ENCODE data around the gene PEAK1. TPM values are rescaled to one million over a fixed set of nuclear protein-coding genes. Genes with fewer than 3 reads are reported as not detected.
A peak's percentile ranks its signal among the peaks of the same experiment; 100 is the strongest.

PEAK1 gene
- total and polyA plus RNA-seq, 7 experiments from 2014 or later, result 1.2 to 31.0 (median 12.7) TPM

DNA sequence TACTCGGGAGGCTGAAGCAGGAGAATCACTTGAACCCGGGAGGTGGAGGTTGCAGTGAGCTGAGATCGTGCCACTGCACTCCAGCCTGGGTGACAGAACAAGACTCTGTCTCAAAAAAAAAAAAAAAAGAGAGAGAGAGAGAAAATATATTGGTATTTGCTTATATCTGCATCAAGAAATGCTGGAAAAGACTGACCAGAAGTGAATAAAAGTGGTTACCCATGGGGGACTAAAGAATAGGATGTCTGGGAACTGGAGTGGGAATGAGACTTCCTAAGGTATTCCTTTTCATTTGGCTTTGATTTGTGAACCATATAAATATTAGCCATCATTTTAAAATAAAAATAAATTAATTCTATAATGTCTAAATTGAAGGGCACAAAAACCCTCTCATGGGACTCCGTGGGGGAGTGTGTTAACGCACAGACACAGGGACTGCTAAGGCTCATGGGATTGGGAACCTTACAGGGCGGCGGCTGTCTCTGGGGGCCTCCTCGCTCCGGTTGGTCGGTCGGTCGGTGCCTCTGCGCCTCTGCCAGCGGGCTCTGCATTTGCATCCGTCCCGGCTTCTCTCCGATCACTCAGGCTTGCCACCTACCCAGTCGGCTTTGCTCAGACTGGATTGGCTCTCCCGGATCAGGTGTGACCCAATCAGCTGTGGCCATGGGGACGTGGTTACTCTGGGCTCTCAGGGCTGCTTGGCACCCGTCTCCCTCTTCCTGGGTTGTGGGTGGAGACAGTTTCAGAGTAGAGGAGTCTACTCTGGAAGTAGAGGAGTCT is 336.3 kb downstream of the PEAK1 start:
- Histone ChIP-seq H3K36me3 (ENCODE audit: control insufficient read depth in 2 of 3, insufficient read depth in 3 of 3, low read length in 3 of 3) (no peaks in the 10 kb centered on the region), H3K4me1 (ENCODE audit: control insufficient read depth in 2 of 2, insufficient read depth in 2 of 2, low read length in 2 of 2) (peaks cover 0 to 5% of the 10 kb centered on the region in 2 donors), H3K27ac (ENCODE audit: low read depth, low read length) (no peak overlapping the region), H3K27me3 (ENCODE audit: control insufficient read depth in 2 of 2, insufficient read depth in 2 of 2, low read length in 2 of 2) (no peaks in the 10 kb centered on the region), H3K4me3 (ENCODE audit: low read length) (no peak overlapping the region), H3K9me3 (ENCODE audit: control insufficient read depth in 2 of 3, low read length in 3 of 3) (no peaks in the 10 kb centered on the region)
- ChIA-PET POLR2A (interaction anchor here (1.6 kb wide), 1 partner anchor 12 kb away, joined by 4 read pairs; the partner anchor contains the start of gene TSPAN3), CTCF (no interaction called here)
- Mint-ChIP-seq H3K4me3 (peak overlapping the region; percentile 63 to 91 (median 76)), H3K27ac (peak overlapping the region in 6 of 9 donors; percentile 52 to 91 (median 67)), H3K4me1 (peaks cover 4 to 20% (median 15%) of the 10 kb centered on the region in 7 donors), H3K36me3 (no peaks in the 10 kb centered on the region), H3K9me3 (peaks cover 0 to 2% (median 0%) of the 10 kb centered on the region in 11 donors), H3K27me3 (peaks cover 0 to 10% (median 0%) of the 10 kb centered on the region in 5 donors)
- intact Hi-C loops (cut with micrococcal nuclease), result no loop called here
- peak; percentile 93 for ATAC-seq
- peak; percentile 22 to 63 (median 50) for DNase-seq

DNA sequence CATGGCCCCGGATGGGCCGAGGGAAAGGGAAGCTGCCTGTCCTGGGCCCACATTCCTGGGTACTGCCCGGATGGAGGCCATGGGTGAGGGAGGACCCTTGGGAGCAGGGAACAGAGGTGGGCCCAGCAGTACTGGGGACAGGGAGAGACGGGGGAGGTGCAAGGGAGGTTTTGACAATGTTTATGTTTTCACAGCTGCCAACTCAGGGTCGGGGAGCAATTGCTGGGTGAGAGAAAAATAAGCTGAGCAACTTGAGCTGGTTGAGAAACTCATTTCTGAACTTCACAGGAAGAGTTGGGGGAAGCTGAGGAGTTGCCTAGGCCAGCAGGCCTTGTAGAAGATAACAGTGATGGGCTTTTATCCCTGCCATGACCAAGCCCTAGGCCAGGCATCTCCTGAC is 337.9 kb downstream of the PEAK1 start:
- no peaks in the 10 kb centered on the region for H3K9me3 ChIP-seq (ENCODE audit: control insufficient read depth in 2 of 3, low read length in 3 of 3)
- H3K27me3 ChIP-seq (ENCODE audit: control insufficient read depth in 2 of 2, insufficient read depth in 2 of 2, low read length in 2 of 2), result no peaks in the 10 kb centered on the region
- ChIA-PET CTCF (no interaction called here), POLR2A (interaction anchor here (1.0 to 1.6 kb wide), 2 partner anchors 11 to 103 kb away, joined by 3 to 4 read pairs; partner anchors contain the start of gene TSPAN3)
- Mint-ChIP-seq H3K27ac (no peak overlapping the region), H3K27me3 (peaks cover 0 to 8% (median 0%) of the 10 kb centered on the region in 5 donors), H3K4me3 (no peak overlapping the region), H3K36me3 (no peaks in the 10 kb centered on the region), H3K4me1 (peaks cover 4 to 20% (median 15%) of the 10 kb centered on the region in 7 donors), H3K9me3 (peaks cover 0 to 2% (median 0%) of the 10 kb centered on the region in 11 donors)
- peaks cover 0 to 5% of the 10 kb centered on the region in 2 donors for H3K4me1 ChIP-seq (ENCODE audit: control insufficient read depth in 2 of 2, insufficient read depth in 2 of 2, low read length in 2 of 2)
- ATAC-seq (no peak), DNase-seq (no peak)
- no peak overlapping the region for H3K27ac ChIP-seq (ENCODE audit: low read depth, low read length)
- no peak overlapping the region for H3K4me3 ChIP-seq (ENCODE audit: low read length)
- intact Hi-C loops (cut with micrococcal nuclease), result no loop called here
- no peaks in the 10 kb centered on the region for H3K36me3 ChIP-seq (ENCODE audit: control insufficient read depth in 2 of 3, insufficient read depth in 3 of 3, low read length in 3 of 3)

DNA sequence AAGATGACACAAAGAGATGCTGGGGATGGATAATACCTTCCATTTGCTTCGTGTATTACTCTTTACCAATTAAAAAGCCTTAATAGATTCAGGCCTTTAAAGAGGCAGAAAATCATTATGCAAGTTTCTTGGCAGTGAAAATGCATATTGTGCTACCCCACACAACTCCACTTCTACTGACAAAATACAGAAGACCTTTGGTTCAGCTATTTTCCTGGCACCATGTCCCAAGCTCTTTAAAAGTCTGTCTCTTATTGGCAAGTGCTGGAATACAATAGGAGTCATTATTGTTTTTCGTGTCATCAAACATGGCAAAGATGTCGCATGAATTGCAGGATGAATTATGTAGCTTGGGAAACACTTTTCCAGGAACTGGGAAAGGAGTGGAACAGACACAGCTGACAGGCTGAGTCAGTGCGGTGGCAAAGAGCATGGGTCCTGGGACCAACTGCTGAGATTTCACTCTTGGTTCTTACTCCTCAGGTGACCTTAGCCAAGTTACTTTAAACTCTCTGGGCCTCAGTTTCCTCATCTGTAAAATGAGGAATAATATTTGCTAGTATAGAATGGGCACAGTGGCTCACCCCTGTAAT is 343.5 kb downstream of the PEAK1 start:
- DNase-seq, result no peak
- no peak overlapping the region for H3K27ac ChIP-seq (ENCODE audit: low read depth, low read length)
- H3K27ac Mint-ChIP-seq, result no peak overlapping the region
- H3K4me3 ChIP-seq (ENCODE audit: low read length), result no peak overlapping the region
- peaks cover under 1 to 3% of the 10 kb centered on the region in 2 donors for H3K4me1 ChIP-seq (ENCODE audit: control insufficient read depth in 2 of 2, insufficient read depth in 2 of 2, low read length in 2 of 2)
- H3K27me3 ChIP-seq (ENCODE audit: control insufficient read depth in 2 of 2, insufficient read depth in 2 of 2, low read length in 2 of 2), result peaks cover 0 to 2% of the 10 kb centered on the region in 2 donors
- H3K4me1 Mint-ChIP-seq, result peaks cover 0 to 9% (median 8%) of the 10 kb centered on the region in 7 donors
- H3K36me3 ChIP-seq (ENCODE audit: control insufficient read depth in 2 of 3, insufficient read depth in 3 of 3, low read length in 3 of 3), result no peaks in the 10 kb centered on the region
- peaks cover 0 to 15% (median 0%) of the 10 kb centered on the region in 5 donors for H3K27me3 Mint-ChIP-seq
- POLR2A ChIA-PET, result interaction anchor here (1.5 kb wide), 1 partner anchor 10 kb away, joined by 3 read pairs; no protein-coding TSS in a partner anchor
- CTCF ChIA-PET, result no interaction called here
- peaks cover 0 to 1% (median 0%) of the 10 kb centered on the region in 11 donors for H3K9me3 Mint-ChIP-seq
- intact Hi-C loops (cut with micrococcal nuclease), result no loop called here
- H3K36me3 Mint-ChIP-seq, result no peaks in the 10 kb centered on the region
- ATAC-seq, result no peak
- no peak overlapping the region for H3K4me3 Mint-ChIP-seq
- no peaks in the 10 kb centered on the region for H3K9me3 ChIP-seq (ENCODE audit: control insufficient read depth in 2 of 3, low read length in 3 of 3)

DNA sequence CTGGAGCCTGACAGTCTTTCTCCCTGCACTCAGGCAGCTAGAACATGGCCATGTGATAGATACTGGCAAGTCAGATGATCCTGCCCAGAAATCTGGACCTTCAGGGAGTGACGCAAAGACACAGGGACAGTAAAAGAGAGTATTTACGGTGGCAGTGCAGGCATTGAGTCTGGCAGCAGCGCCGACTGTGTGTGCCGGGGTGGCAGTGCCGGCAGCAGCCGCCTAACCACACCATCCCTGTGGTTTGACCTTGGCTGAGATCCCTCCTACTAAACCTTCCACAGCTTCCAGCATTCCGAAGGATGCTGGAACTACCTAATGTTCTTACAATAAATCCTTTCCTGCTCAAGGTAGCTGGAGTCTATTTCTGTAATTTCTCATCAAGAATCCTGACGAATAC is 344.4 kb downstream of the PEAK1 start:
- POLR2A ChIA-PET, result no interaction called here
- DNase-seq, result no peak
- intact Hi-C loops (cut with micrococcal nuclease), result no loop called here
- H3K4me3 Mint-ChIP-seq, result no peak overlapping the region
- no peaks in the 10 kb centered on the region for H3K36me3 ChIP-seq (ENCODE audit: control insufficient read depth in 2 of 3, insufficient read depth in 3 of 3, low read length in 3 of 3)
- peaks cover 0 to 15% (median 0%) of the 10 kb centered on the region in 5 donors for H3K27me3 Mint-ChIP-seq
- H3K4me1 ChIP-seq (ENCODE audit: control insufficient read depth in 2 of 2, insufficient read depth in 2 of 2, low read length in 2 of 2), result peaks cover 5 to 7% of the 10 kb centered on the region in 2 donors
- H3K27me3 ChIP-seq (ENCODE audit: control insufficient read depth in 2 of 2, insufficient read depth in 2 of 2, low read length in 2 of 2), result peaks cover 0 to 2% of the 10 kb centered on the region in 2 donors
- peaks cover 0 to 14% (median 13%) of the 10 kb centered on the region in 7 donors for H3K4me1 Mint-ChIP-seq
- no peak overlapping the region for H3K27ac Mint-ChIP-seq
- H3K36me3 Mint-ChIP-seq, result no peaks in the 10 kb centered on the region
- no peaks in the 10 kb centered on the region for H3K9me3 Mint-ChIP-seq
- H3K4me3 ChIP-seq (ENCODE audit: low read length), result no peak overlapping the region
- no peak for ATAC-seq
- H3K9me3 ChIP-seq (ENCODE audit: control insufficient read depth in 2 of 3, low read length in 3 of 3), result no peaks in the 10 kb centered on the region
- no peak overlapping the region for H3K27ac ChIP-seq (ENCODE audit: low read depth, low read length)
- CTCF ChIA-PET, result no interaction called here

DNA sequence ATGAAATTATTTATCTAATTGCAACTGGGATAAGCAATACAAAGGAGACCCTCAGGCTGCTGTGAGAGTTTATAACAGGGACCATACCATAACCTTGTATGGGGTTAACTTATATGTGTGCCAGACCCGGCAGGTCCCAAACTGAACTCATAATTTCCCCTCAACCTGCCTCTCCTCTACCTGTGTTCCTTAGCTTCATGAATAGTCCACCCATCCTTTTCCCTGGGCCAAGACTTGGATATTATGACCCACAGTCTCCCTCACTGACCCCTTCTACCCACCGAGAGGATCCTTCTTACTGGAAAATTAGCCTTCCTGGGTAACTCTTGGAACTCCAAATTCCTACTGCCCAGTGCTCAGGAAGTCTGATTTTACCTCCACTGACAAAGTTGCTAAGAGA is 345.6 kb downstream of the PEAK1 start:
- Histone ChIP-seq H3K27me3 (ENCODE audit: control insufficient read depth in 2 of 2, insufficient read depth in 2 of 2, low read length in 2 of 2) (peaks cover 0 to 2% of the 10 kb centered on the region in 2 donors), H3K27ac (ENCODE audit: low read depth, low read length) (no peak overlapping the region), H3K36me3 (ENCODE audit: control insufficient read depth in 2 of 3, insufficient read depth in 3 of 3, low read length in 3 of 3) (peaks cover 0 to 3% (median 0%) of the 10 kb centered on the region in 3 experiments), H3K4me3 (ENCODE audit: low read length) (no peak overlapping the region), H3K4me1 (ENCODE audit: control insufficient read depth in 2 of 2, insufficient read depth in 2 of 2, low read length in 2 of 2) (peaks cover 5 to 14% of the 10 kb centered on the region in 2 donors), H3K9me3 (ENCODE audit: control insufficient read depth in 2 of 3, low read length in 3 of 3) (no peaks in the 10 kb centered on the region)
- DNase-seq (no peak), ATAC-seq (no peak)
- Mint-ChIP-seq H3K4me1 (peaks cover 7 to 21% (median 20%) of the 10 kb centered on the region in 7 donors), H3K27ac (no peak overlapping the region), H3K9me3 (no peaks in the 10 kb centered on the region), H3K27me3 (peaks cover 0 to 20% (median 0%) of the 10 kb centered on the region in 5 donors), H3K36me3 (no peaks in the 10 kb centered on the region), H3K4me3 (no peak overlapping the region)
- intact Hi-C loops (cut with micrococcal nuclease), result loop anchor here in 1 of 2 donors (5.0 kb wide), 1 partner anchor 102 kb away; no protein-coding TSS in a partner anchor
- ChIA-PET POLR2A (no interaction called here), CTCF (no interaction called here)

DNA sequence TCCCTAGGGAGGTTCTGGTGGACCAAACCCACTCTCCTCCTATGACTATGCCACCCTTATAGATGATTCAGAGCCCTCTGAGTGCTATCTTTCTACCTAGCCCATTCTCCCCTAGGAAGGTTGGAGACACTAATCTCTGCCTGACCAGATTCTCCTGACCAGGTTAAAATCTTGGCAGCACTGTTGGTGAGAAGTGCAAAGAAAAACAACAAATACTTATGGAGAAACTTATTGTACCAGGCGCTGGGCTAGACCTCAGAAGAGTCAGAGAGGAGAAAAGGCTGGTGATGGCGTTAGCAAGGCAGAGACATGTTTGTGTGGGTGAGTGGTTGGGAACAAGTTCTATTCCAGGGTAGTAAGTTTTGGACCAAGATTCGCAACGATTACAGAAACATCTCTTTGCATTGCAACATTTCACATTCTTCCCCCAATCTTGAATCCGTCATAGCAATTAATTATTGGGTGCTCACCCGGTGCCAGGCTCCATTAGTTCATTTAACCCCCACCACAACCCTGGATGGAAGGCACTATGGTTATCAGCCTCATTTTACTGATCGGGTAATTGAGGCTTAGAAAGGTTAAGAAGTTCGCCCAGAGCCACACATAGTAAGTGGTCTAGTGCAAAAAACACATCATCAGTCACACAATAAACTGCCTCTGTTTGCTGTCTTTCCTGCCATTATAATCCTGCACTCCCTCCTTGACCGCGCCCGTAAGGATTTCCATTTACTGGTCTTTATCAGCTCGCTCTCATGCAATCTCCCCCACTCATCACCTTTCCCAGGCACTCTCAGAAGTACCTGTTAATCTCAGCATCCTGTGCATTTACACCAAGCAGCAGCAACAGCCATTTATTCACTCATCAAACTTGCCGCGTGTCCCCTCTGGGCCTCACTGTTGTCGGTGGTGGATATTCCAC is 348.3 kb downstream of the PEAK1 start:
- ChIA-PET POLR2A (interaction anchor here (0.6 to 1.3 kb wide), 5 partner anchors 11 to 154 kb away, joined by 3 to 5 read pairs (median 4); no protein-coding TSS in a partner anchor), CTCF (no interaction called here)
- ATAC-seq (no peak), DNase-seq (no peak)
- H3K9me3 Mint-ChIP-seq, result peaks cover 0 to under 1% (median 0%) of the 10 kb centered on the region in 11 donors
- peaks cover 7 to 45% (median 29%) of the 10 kb centered on the region in 7 donors for H3K4me1 Mint-ChIP-seq
- peak overlapping the region; percentile 54 to 93 (median 80) for H3K27ac Mint-ChIP-seq
- H3K9me3 ChIP-seq (ENCODE audit: control insufficient read depth in 2 of 3, low read length in 3 of 3), result no peaks in the 10 kb centered on the region
- intact Hi-C loops (cut with micrococcal nuclease), result loop anchor here (1.0 to 5.0 kb wide), 6 partner anchors 49 to 349 kb away; partner anchors contain the start of genes HMG20A (in 1 of the 2), PEAK1 (in 1 of the 2), PSTPIP1 (in 1 of the 2) and RCN2 (in 1 of the 2)
- peak overlapping the region; percentile 62 for H3K27ac ChIP-seq (ENCODE audit: low read depth, low read length)
- peak overlapping the region; percentile 75 to 90 (median 82) for H3K4me3 Mint-ChIP-seq
- peak overlapping the region; percentile 50 for H3K4me3 ChIP-seq (ENCODE audit: low read length)
- peaks cover 5 to 14% of the 10 kb centered on the region in 2 donors for H3K4me1 ChIP-seq (ENCODE audit: control insufficient read depth in 2 of 2, insufficient read depth in 2 of 2, low read length in 2 of 2)
- H3K36me3 ChIP-seq (ENCODE audit: control insufficient read depth in 2 of 3, insufficient read depth in 3 of 3, low read length in 3 of 3), result peaks cover 0 to 3% (median 0%) of the 10 kb centered on the region in 3 experiments
- H3K27me3 ChIP-seq (ENCODE audit: control insufficient read depth in 2 of 2, insufficient read depth in 2 of 2, low read length in 2 of 2), result peaks cover 0 to 2% of the 10 kb centered on the region in 2 donors
- H3K27me3 Mint-ChIP-seq, result peaks cover 0 to 23% (median 0%) of the 10 kb centered on the region in 5 donors
- peaks cover 0 to 2% (median 0%) of the 10 kb centered on the region in 5 donors for H3K36me3 Mint-ChIP-seq
